ENCODE results near the gene LIMCH1.
"Not testable (repeated sequence)": the region's sequence is repeated elsewhere in the genome, so short reads cannot be mapped to it uniquely, and the experiment has no call there.

Gene LIMCH1, protein sequence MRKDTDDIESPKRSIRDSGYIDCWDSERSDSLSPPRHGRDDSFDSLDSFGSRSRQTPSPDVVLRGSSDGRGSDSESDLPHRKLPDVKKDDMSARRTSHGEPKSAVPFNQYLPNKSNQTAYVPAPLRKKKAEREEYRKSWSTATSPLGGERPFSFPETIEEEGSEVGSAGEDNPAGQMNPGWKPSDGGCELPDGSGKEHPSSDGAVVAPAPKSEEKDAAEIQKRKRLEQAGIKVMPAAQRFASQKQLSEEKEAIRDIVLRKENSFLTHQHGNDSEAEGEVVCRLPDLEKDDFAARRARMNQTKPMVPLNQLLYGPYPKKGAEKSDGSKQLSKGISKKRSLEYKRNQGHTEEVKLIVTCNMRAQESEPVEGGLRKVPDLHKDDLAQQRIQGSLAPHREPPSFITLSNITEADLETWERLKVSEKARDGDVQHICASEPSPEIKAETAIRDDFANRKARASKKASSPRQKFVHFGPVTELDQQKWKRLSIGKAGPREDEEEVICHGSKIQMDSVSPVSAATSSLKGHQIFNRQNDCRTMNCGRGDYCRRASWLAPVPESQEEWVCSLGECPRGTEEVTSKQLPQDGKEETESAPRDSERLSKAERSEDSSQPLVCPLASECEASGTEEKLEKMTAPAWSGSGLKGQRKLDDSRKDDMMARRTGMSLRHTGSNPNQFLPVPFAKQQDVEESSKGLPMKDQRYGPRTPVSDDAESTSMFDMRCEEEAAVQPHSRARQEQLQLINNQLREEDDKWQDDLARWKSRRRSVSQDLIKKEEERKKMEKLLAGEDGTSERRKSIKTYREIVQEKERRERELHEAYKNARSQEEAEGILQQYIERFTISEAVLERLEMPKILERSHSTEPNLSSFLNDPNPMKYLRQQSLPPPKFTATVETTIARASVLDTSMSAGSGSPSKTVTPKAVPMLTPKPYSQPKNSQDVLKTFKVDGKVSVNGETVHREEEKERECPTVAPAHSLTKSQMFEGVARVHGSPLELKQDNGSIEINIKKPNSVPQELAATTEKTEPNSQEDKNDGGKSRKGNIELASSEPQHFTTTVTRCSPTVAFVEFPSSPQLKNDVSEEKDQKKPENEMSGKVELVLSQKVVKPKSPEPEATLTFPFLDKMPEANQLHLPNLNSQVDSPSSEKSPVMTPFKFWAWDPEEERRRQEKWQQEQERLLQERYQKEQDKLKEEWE (N-terminal part only)

GRCh38 chr4:41538017-41538733, at the start of gene LIMCH1:
Gene LIMCH1 (plus strand): TSS chr4:41538157. CDS start chr4:41605996, 67,839 bp downstream.
- no peak for DNase-seq

GRCh38 chr4:41491081-41491576, 46.8 kb upstream of the LIMCH1 start:
- DNase-seq: not testable (repeated sequence)

GRCh38 chr4:41496977-41497376, 41.0 kb upstream of the LIMCH1 start:
- DNase-seq: no peak

- no peak for DNase-seq
Measured at GRCh38 chr4:41498177-41498576, 39.8 kb upstream of the LIMCH1 start.

DNA sequence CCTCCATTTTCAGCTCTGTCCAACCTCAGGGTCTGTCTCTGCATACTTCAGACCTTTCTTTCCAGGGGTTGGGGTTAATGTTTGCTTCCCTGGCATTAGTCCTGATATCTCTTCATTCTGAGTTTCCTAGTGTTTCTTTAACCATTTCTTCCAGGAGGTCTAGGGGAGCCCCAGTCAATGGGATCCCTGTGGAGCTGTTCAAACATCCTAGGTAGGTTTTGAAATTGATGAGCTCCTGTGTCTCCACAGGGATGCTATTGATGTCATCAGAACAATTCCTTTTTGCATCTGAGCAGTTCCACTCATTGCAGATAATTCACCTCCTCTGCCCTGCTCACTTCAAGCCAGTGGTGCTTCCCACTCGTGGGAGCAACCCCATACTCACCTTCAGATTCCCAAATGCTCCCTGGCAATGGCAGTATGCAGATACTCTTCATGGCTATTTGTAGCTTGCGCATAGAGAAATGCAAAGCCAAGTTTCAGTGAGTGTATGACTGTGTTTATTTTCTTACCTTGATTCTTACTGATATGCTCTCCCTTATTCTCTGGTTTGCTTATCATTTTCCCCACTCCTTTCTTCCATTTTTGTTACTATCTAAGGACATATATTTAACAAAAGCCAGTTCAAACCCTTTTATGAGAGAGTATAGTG, 33.7 kb upstream of the LIMCH1 start:
- no peak for DNase-seq

DNA sequence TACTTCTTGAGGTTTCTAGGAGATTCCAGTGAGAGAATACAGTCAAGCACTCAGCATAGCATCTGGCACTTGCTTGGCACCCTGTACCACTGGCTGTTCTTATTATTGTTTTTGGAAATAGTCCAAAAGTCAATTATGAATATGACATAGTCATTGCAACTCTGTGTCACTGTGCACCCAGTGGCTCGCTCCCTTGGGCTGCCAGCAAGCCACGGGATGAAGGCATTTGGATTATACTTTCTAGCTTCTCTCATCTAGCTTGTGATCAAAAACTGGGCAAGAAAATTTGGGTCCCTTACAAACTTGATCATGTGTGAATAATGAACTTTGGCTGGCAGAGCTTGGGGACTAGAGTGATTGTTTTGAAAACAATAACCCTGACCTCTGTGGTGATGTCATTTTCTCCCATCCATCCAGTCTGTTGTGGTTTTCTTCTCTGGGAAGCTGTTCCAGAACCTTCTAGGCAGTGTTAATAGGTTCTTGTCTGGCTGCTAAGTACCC, 32.7 kb upstream of the LIMCH1 start:
- DNase-seq: no peak

- no peak for DNase-seq
Measured at GRCh38 chr4:41506130-41506529, 31.8 kb upstream of the LIMCH1 start.

GRCh38 chr4:41507291-41507947, 30.5 kb upstream of the LIMCH1 start:
- no peak for DNase-seq

DNA sequence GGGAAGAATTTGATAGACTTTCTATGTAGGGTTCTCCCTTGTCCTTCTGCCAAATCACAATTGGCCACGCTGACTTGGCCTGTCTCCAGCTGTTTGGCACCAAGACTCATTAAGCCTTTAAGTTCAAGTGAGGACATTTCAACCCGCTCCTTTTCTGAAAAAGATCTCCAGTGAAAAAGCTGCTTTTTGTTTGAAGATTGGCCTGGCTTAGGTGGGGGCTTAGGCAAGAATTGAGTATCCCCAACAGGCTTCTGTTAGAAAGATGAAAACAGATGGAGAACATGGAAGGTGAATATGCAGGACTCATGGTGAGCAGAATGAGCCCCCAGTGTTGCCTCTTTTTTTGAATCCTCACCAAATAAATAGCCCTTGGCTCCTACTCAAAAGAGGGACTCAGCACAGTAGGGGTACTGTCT, 28.5 kb upstream of the LIMCH1 start:
- DNase-seq: no peak

DNA sequence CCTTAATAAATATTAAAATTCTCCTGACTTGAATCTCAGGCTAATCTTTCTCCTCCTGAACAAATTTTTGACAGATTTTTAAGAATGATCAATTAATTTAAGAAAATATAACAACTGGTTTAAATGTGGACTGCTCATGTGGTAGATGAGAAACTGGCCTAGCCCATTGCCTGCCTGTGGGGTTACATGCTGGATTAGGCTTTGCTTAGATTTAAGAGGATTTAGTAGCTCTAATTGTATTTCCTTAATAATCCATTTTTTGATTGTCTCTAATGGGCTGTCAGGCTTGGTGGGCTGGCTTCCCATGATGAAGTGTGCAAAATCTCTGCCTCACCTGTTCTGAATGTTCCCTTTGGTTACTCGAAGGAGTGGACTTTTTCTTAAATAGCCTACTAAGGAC, 27.8 kb upstream of the LIMCH1 start:
- DNase-seq: no peak

GRCh38 chr4:41512136-41512535, 25.8 kb upstream of the LIMCH1 start:
- DNase-seq: no peak

- DNase-seq: no peak
Measured at GRCh38 chr4:41512596-41512995, 25.4 kb upstream of the LIMCH1 start.

DNA sequence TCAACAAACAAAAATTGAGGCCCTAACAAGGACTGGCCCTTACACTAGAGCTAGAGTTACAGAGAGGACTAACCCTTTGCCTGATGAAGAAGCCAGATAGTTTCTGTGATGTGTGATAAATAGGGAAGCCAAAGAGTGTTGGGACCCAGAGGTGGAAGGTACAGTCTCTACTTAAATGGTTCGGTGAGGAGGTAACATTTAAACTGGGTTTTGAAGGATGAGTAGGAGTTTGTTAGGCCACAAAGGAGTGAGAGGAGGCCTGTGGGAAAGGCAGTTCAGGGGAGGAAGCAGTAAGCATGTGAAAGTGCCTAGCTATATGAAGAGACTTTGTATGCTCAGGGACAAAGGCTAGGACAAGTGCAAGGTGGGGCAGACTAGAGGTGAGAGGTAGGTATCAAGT, 23.8 kb upstream of the LIMCH1 start:
- no peak for DNase-seq

DNA sequence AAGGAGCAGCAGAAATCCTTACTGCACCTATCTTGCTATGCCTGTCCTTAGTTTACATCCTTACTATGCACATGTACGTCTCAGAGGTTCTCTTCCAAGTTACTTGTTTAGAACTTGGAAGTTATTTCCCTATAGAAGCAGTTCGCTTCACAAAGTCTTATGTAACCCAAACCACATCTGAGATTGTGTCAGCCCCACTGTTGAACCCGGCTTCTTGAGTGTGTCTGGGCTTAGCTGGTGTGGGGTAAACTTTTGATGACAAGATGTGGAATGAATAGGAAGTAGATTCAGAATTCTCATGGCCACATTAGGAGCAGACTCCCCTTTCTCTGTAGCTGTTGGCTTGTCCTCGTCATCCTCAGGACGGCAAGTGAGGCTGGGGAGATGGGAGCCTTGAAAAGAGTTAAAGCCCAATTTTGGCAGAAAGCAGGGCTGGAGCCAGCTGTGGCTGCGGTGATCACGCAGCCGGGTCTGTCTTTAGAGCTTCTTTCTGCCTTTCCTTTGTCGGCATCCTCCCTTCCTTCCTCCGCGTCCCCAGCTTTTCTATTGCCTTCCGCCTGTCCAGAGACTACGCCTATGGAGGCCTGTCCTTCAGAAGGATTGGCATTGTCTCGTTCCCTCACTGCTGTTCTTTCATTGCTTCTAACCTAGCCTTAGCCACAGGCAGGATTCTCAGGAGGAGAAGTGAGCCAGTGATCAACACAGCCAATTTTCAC, 23.0 kb upstream of the LIMCH1 start:
- no peak for DNase-seq

- no peak for DNase-seq
Measured at GRCh38 chr4:41517121-41517520, 20.8 kb upstream of the LIMCH1 start.

DNA sequence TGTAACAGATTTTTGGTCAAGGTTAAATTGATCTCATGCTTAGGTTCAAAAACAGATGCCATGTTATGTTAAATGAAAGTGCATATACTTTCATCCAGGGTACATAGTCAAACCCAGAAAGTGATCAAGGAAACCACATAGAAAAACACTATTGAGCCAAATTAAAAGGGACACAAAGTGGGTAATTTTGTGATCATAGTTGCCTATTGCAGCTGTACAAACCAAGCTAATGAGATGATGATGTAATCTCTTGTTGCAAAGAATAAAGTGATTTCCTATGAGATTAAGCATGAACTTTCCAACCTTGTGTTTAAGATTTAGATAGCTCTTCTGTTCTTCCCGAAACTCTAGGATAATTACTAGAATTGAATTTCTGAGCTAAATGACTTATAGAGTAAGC, 20.2 kb upstream of the LIMCH1 start:
- DNase-seq: no peak

DNA sequence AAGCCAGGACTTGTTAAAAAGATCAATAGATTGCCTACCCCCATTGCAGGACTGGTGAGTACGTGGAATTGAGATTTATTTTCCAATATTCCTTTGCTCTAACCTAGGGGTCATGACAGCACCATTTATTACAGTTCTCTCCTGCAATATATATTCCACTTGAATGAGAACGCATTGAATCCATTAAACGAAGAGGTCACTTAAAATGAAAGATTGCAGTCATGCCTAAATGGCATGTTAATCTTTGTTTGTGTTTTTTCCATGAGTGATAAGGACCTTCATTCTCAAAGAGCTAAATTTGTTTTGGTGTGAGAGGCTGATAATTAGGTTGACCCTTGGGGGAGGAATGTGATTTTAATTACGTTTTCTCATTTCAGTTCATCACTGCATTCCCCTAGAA, 13.5 kb upstream of the LIMCH1 start:
- DNase-seq: no peak

GRCh38 chr4:41525129-41525528, 12.8 kb upstream of the LIMCH1 start:
- no peak for DNase-seq

- no peak for DNase-seq
Measured at GRCh38 chr4:41526628-41527027, 11.3 kb upstream of the LIMCH1 start.

GRCh38 chr4:41528512-41529205, 9.3 kb upstream of the LIMCH1 start:
- DNase-seq: no peak

All from NCI-H2107 (cell line).